A549 (cell line): Measurements from ENCODE around the gene DGKD. TPM values are rescaled to one million over a fixed set of nuclear protein-coding genes. Genes with fewer than 3 reads are reported as not detected.

ENCODE experiments used
- ATAC-seq, 2 experiments: fragments of 200-7000 bp in 1 of 2; fragments of >200 bp in 1 of 2; cut with Nextera tagmentation in 1 of 2; cut with Tn5 transposase in 1 of 2; 3 replicates each; pipeline versions ENCODE4 v1.8.0 to v1.9.1; 2018 to 2020; ENCODE audit warnings: mild to moderate bottlenecking in 1 of 2, moderate library complexity in 1 of 2
- CTCF ChIA-PET: fragments of 300-600 bp; sonication (Branson Sonifier 250); formaldehyde crosslinking; extraction: SDS; loops from one replicate; lab custom pipeline; 2021; ENCODE audit warnings: antibody characterized with exemption, inconsistent platforms; lab: Yijun Ruan, JAX
- POLR2A ChIA-PET: fragments of 350-600 bp; formaldehyde crosslinking; extraction: SDS; loops from one replicate; lab custom pipeline; 2021; ENCODE audit warnings: antibody characterized with exemption, inconsistent platforms; lab: Yijun Ruan, JAX
- DNase-seq, 2 experiments: peaks; one replicate each; pipeline versions ENCODE4 v3.0.0 to v3.0.0-alpha.2; 2011 to 2016; ENCODE audit warnings: low read depth in 1 of 2, low spot score in 1 of 2
- FAIRE-seq: peaks from 2 replicates; lab custom pipeline; 2011; peaks lifted over from hg19 to GRCh38; lab: Jason Lieb, UNC
- H3K27ac ChIP-seq, 2 experiments: fragments of >200 bp; sonication (Bioruptor Twin); formaldehyde crosslinking; 3 replicates each; pipeline ENCODE4 v1.5.1; 2016 to 2017
- H3K4me1 ChIP-seq: fragments of >200 bp; sonication (Bioruptor Twin); formaldehyde crosslinking; 3 replicates; pipeline ENCODE4 v1.6.1; 2016
- H3K4me2 ChIP-seq: fragments of >200 bp; sonication (Bioruptor Twin); formaldehyde crosslinking; 3 replicates; pipeline ENCODE4 v1.6.1; 2016
- H3K4me3 ChIP-seq: fragments of >200 bp; sonication (Bioruptor Twin); formaldehyde crosslinking; 3 replicates; pipeline ENCODE4 v1.5.1; 2016
- H3K9me3 ChIP-seq: fragments of >200 bp; sonication (Bioruptor Twin); formaldehyde crosslinking; 3 replicates; pipeline ENCODE4 v1.6.1; 2016
- CBX2 ChIP-seq: fragments of 200-600 bp; sonication (generic); IDR thresholded peaks from 2 replicates; pipeline ENCODE4 v1.6.1; 2016; ENCODE audit warnings: low read depth, mild to moderate bottlenecking, borderline replicate concordance
- CHD4 ChIP-seq: fragments of 200-600 bp; sonication (generic); IDR thresholded peaks from 2 replicates; pipeline ENCODE4 v1.6.1; 2016; ENCODE audit warnings: antibody characterized with exemption, mild to moderate bottlenecking, borderline replicate concordance
- CTCF ChIP-seq: fragments of >200 bp; sonication (Bioruptor Twin); formaldehyde crosslinking; IDR thresholded peaks from 3 replicates; pipeline ENCODE4 v1.5.1; 2016
- EHF ChIP-seq: fragments of 250-450 bp; sonication (Bioruptor Pico); IDR thresholded peaks from 2 replicates; pipeline ENCODE4 v1.5.0; 2020; ENCODE audit warnings: mild to moderate bottlenecking
- EHMT2 ChIP-seq: fragments of 200-600 bp; sonication (generic); IDR thresholded peaks from 2 replicates; pipeline ENCODE4 v1.6.1; 2016; ENCODE audit warnings: antibody characterized with exemption, low read depth, mild to moderate bottlenecking, moderate library complexity
- EP300 ChIP-seq, 2 experiments: fragments of >200 bp; sonication (Bioruptor Twin); formaldehyde crosslinking; IDR thresholded peaks; 2 replicates in 1 of 2; 3 replicates in 1 of 2; pipeline ENCODE4 v1.6.1; 2016 to 2017
- ESRRA ChIP-seq: fragments of 150-350 bp; IDR thresholded peaks from 2 replicates; pipeline ENCODE4 v1.6.1; 2014; ENCODE audit warnings: mild to moderate bottlenecking, low read length, borderline replicate concordance
- GATA3 ChIP-seq: IDR thresholded peaks from 2 replicates; pipeline ENCODE4 v1.6.1; 2012; ENCODE audit warnings: borderline replicate concordance
- HDAC2 ChIP-seq: fragments of 200-600 bp; sonication (generic); IDR thresholded peaks from 2 replicates; pipeline ENCODE4 v1.6.1; 2016
- HOXB5 ChIP-seq: fragments of 250-450 bp; sonication (Bioruptor Pico); IDR thresholded peaks from 2 replicates; pipeline ENCODE4 v1.5.0; 2020; ENCODE audit warnings: mild to moderate bottlenecking, moderate library complexity
- JUN ChIP-seq, 2 experiments: fragments of >200 bp; sonication (Bioruptor Twin); formaldehyde crosslinking; IDR thresholded peaks; 2 replicates in 1 of 2; 3 replicates in 1 of 2; pipeline ENCODE4 v1.6.1; 2016 to 2017
- KDM1A ChIP-seq: fragments of 200-600 bp; sonication (generic); IDR thresholded peaks from 2 replicates; pipeline ENCODE4 v1.6.1; 2016; ENCODE audit warnings: low read depth, mild to moderate bottlenecking
- MAZ ChIP-seq: fragments of 150-350 bp; IDR thresholded peaks from 2 replicates; pipeline ENCODE4 v1.6.1; 2014; ENCODE audit warnings: antibody characterized with exemption, low read depth, low read length, borderline replicate concordance
- NPAS2 ChIP-seq: fragments of 250-450 bp; sonication (Bioruptor Pico); IDR thresholded peaks from 2 replicates; pipeline ENCODE4 v1.8.0; 2022; ENCODE audit warnings: mild to moderate bottlenecking, moderate library complexity, borderline replicate concordance
- NR3C1 ChIP-seq: fragments of >200 bp; sonication (Bioruptor Twin); formaldehyde crosslinking; IDR thresholded peaks from 3 replicates; pipeline ENCODE4 v1.6.1; 2017
- POLR2A ChIP-seq: IDR thresholded peaks from 2 replicates; pipeline ENCODE4 v1.6.1; 2012; ENCODE audit warnings: mild to moderate bottlenecking, low read length
- POLR2AphosphoS2 ChIP-seq: conservative IDR thresholded peaks from 2 replicates; pipeline ENCODE4 v1.6.1; 2012; ENCODE audit warnings: low read length, improper control_type of control experiment, inconsistent platforms
- RARB ChIP-seq: fragments of 250-450 bp; sonication (Bioruptor Pico); IDR thresholded peaks from 2 replicates; pipeline ENCODE4 v1.8.0; 2021; ENCODE audit warnings: mild to moderate bottlenecking, moderate library complexity
- RFX5 ChIP-seq: fragments of 450-650 bp; IDR thresholded peaks from 2 replicates; pipeline ENCODE4 v1.7.1; 2014; ENCODE audit warnings: antibody characterized with exemption, mild to moderate bottlenecking, moderate library complexity
- SMC3 ChIP-seq: fragments of >200 bp; sonication (Bioruptor Twin); formaldehyde crosslinking; IDR thresholded peaks from 3 replicates; pipeline ENCODE4 v1.6.1; 2018; ENCODE audit warnings: inconsistent platforms
- SREBF2 ChIP-seq: fragments of 450-650 bp; IDR thresholded peaks from 2 replicates; pipeline ENCODE4 v1.6.1; 2014; ENCODE audit warnings: mild to moderate bottlenecking, moderate library complexity
- USF2 ChIP-seq: fragments of 450-650 bp; IDR thresholded peaks from 2 replicates; pipeline ENCODE4 v1.6.1; 2014; ENCODE audit warnings: antibody characterized with exemption
- WGBS: methylation state at CpG from one replicate; pipeline ENCODE4 v1.1.6; 2017; ENCODE audit errors: missing lambda C conversion rate; 5-methylcytosine and 5-hydroxymethylcytosine counted together
- polyA plus RNA-seq, 4 experiments: library from polyadenylated mRNA; depleted of rRNA in 3 of 4; stranded (reverse); fragments of >200 nt; fragmentation: RNase III in 1 of 4; extraction: RNeasy Plus Mini Kit Qiagen cat#74134 plus additional on column Dnase treatment in 1 of 4; gene quantifications; 2 replicates in 3 of 4; 3 replicates in 1 of 4; pipeline ENCODE4 v1.2.3, GENCODE V29; 2011 to 2017
- TF ChIP-seq, protein P1 (sequence below): fragments of 250-450 bp; sonication (Bioruptor Pico); IDR thresholded peaks from 2 replicates; pipeline ENCODE4 v1.5.0; 2020; ENCODE audit warnings: low read depth, mild to moderate bottlenecking, moderate library complexity
- TF ChIP-seq, protein P2 (sequence below): IDR thresholded peaks from 2 replicates; pipeline ENCODE4 v1.6.1; 2012; ENCODE audit warnings: low read depth, borderline replicate concordance
- TF ChIP-seq, protein P3 (sequence below): fragments of 150-350 bp; IDR thresholded peaks from 2 replicates; pipeline ENCODE4 v1.6.1; 2014; ENCODE audit warnings: low read depth, mild to moderate bottlenecking, low read length
- TF ChIP-seq, protein P4 (sequence below): IDR thresholded peaks from 2 replicates; pipeline ENCODE4 v1.6.1; 2012

DGKD gene
- polyA plus RNA-seq, 2 of the 4 experiments (the other 2 are of a cell fraction): 68.8 to 99.6 TPM

DNA sequence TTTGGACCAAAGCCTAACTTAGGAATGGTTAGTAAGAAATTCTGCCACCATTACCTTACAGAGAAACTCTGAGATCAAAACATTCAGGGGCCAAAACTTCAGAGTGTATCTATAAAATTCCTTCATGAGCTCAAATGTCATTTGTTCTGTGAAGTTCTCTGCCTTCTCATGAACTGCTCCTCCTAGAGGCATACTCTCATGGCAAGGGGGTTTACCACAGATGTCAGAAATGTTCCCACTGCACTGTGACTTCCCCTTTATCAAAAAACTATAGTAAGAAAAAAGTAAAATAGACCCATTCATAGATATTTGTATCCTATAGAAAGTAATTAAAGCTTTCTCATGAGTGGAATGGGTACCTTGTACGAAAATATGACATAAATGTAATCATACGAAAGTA lies 143.8 kb downstream of the DGKD start:
- FAIRE-seq (no peak), ATAC-seq (no peak)
- H3K4me3 ChIP-seq: no peak overlapping the region
- TF ChIP-seq SMC3 (no peak), EHMT2 (no peak), POLR2A (no peak), CHD4 (no peak), JUN (IDR thresholded peaks at IDR 0.05) (no peak), SREBF2 (no peak), CBX2 (no peak), HOXB5 (CRISPR knock-in tag) (no peak), HDAC2 (no peak), NPAS2 (no peak)
- TF ChIP-seq, protein P1, sequence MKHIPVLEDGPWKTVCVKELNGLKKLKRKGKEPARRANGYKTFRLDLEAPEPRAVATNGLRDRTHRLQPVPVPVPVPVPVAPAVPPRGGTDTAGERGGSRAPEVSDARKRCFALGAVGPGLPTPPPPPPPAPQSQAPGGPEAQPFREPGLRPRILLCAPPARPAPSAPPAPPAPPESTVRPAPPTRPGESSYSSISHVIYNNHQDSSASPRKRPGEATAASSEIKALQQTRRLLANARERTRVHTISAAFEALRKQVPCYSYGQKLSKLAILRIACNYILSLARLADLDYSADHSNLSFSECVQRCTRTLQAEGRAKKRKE (CRISPR knock-in tag): no peak
- TF ChIP-seq, protein P2, sequence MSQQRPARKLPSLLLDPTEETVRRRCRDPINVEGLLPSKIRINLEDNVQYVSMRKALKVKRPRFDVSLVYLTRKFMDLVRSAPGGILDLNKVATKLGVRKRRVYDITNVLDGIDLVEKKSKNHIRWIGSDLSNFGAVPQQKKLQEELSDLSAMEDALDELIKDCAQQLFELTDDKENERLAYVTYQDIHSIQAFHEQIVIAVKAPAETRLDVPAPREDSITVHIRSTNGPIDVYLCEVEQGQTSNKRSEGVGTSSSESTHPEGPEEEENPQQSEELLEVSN: no peak
- TF ChIP-seq, all 56 proteins: peak for 0
- peaks cover 26% of the 10 kb centered on the region for H3K4me1 ChIP-seq
- H3K9me3 ChIP-seq: peaks cover 19% of the 10 kb centered on the region
- ChIA-PET CTCF (interaction anchor here (1.1 to 1.2 kb wide), 2 partner anchors 10 to 335 kb away, joined by 3 to 6 read pairs; no protein-coding TSS in a partner anchor), POLR2A (no interaction called here)
- H3K4me2 ChIP-seq: no peak overlapping the region
- H3K27ac ChIP-seq: peak overlapping the region in 1 of 2 experiments; percentile 58; a peak in 2 of 6 replicates
- DNase-seq: no peak
- 92% methylated on average over 2 of the region's 2 CpGs for WGBS

- DNase-seq: no peak
- TF ChIP-seq, protein P1 (CRISPR knock-in tag): no peak
- no peak for TF ChIP-seq USF2
- no peak for TF ChIP-seq KDM1A
- no peak for TF ChIP-seq CTCF
- TF ChIP-seq RFX5: no peak
- TF ChIP-seq ESRRA: no peak
- TF ChIP-seq MAZ: no peak
- TF ChIP-seq EP300 (IDR thresholded peaks at IDR 0.05): no peak
- no peak for TF ChIP-seq EHF (CRISPR knock-in tag)
- no peak for TF ChIP-seq GATA3
- TF ChIP-seq, protein P3, sequence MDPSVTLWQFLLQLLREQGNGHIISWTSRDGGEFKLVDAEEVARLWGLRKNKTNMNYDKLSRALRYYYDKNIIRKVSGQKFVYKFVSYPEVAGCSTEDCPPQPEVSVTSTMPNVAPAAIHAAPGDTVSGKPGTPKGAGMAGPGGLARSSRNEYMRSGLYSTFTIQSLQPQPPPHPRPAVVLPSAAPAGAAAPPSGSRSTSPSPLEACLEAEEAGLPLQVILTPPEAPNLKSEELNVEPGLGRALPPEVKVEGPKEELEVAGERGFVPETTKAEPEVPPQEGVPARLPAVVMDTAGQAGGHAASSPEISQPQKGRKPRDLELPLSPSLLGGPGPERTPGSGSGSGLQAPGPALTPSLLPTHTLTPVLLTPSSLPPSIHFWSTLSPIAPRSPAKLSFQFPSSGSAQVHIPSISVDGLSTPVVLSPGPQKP: no peak
- TF ChIP-seq EHMT2: no peak
- TF ChIP-seq RARB (CRISPR knock-in tag): no peak
- no peak for TF ChIP-seq CHD4
- TF ChIP-seq JUN (IDR thresholded peaks at IDR 0.05): no peak
- TF ChIP-seq NR3C1: no peak
- no peak for TF ChIP-seq POLR2AphosphoS2
- TF ChIP-seq NPAS2: no peak
- TF ChIP-seq, protein P4, sequence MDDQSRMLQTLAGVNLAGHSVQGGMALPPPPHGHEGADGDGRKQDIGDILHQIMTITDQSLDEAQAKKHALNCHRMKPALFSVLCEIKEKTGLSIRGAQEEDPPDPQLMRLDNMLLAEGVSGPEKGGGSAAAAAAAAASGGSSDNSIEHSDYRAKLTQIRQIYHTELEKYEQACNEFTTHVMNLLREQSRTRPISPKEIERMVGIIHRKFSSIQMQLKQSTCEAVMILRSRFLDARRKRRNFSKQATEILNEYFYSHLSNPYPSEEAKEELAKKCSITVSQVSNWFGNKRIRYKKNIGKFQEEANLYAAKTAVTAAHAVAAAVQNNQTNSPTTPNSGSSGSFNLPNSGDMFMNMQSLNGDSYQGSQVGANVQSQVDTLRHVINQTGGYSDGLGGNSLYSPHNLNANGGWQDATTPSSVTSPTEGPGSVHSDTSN: no peak
- Histone ChIP-seq H3K27ac (peak overlapping the region in 1 of 2 experiments; percentile 30; a peak in 2 of 6 replicates), H3K9me3 (peaks cover 31% of the 10 kb centered on the region), H3K4me3 (no peak overlapping the region), H3K4me2 (no peak overlapping the region), H3K4me1 (peaks cover 18% of the 10 kb centered on the region)
- no peak for ATAC-seq
- ChIA-PET POLR2A (no interaction called here), CTCF (interaction anchor here (1.0 kb wide), 1 partner anchor 12 kb away, joined by 3 read pairs; no protein-coding TSS in a partner anchor)
- WGBS: 79% methylated on average over 2 of the region's 2 CpGs
- no peak for FAIRE-seq
These were observed 145.6 kb downstream of the DGKD start for GRCh38 chr2:233499928-233500327.
